Right lobe of liver (tissue), 6 donors: ENCODE results near the gene BICDL1. TPM values are rescaled to one million over a fixed set of nuclear protein-coding genes. Genes with fewer than 3 reads are reported as not detected.
A peak's percentile ranks its signal among the peaks of the same experiment; 100 is the strongest.

Experiments used
- ATAC-seq, 4 donors: fragments of 200-7000 bp; cut with Tn5 transposase; one replicate each; pipeline ENCODE4 v1.9.1; 2020; ENCODE audit warnings: mild to moderate bottlenecking in 4 of 4, moderate library complexity in 4 of 4
- DNase-seq, 3 donors: peaks; one replicate each; pipeline ENCODE4 v3.0.0-alpha.2; 2020
- H3K27ac ChIP-seq, 3 donors: fragments of 200-600 bp; one replicate each; pipeline ENCODE4 v1.8.0; 2022
- H3K27me3 ChIP-seq, 2 donors: fragments of 200-600 bp; one replicate each; pipeline ENCODE4 v1.8.0; 2022
- H3K36me3 ChIP-seq, 4 donors: fragments of 200-600 bp; sonication (generic) in 1 of 4; one replicate each; pipeline versions ENCODE4 v1.5.1 to v1.8.0; 2017 to 2022; ENCODE audit warnings: control low read depth in 1 of 4
- H3K4me1 ChIP-seq, 4 donors: fragments of 200-600 bp; sonication (generic) in 1 of 4; one replicate each; pipeline versions ENCODE4 v1.5.1 to v1.8.0; 2017 to 2022; ENCODE audit warnings: control low read depth in 1 of 4
- H3K4me3 ChIP-seq, 3 donors: fragments of 200-600 bp; one replicate each; pipeline ENCODE4 v1.8.0; 2022
- H3K9me3 ChIP-seq, 4 donors: fragments of 200-600 bp; sonication (generic) in 1 of 4; one replicate each; pipeline versions ENCODE4 v1.5.1 to v1.8.0; 2017 to 2022; ENCODE audit warnings: control low read depth in 1 of 4
- POLR2A ChIP-seq: fragments of 450-650 bp; IDR thresholded peaks from one replicate; pipeline ENCODE4 v1.6.1; 2017; ENCODE audit warnings: antibody characterized with exemption, mild to moderate bottlenecking
- WGBS: methylation state at CpG from one replicate; pipeline ENCODE4 v1.1.6; 2018; ENCODE audit warnings: low coverage, low lambda C conversion rate; ENCODE audit not compliant: insufficient coverage; ENCODE audit errors: missing lambda C conversion rate; 5-methylcytosine and 5-hydroxymethylcytosine counted together
- intact Hi-C, 2 donors: fragments of 100-400 bp; cut with DNase I; formaldehyde crosslinking; loops; one replicate each; pipeline versions ENCODE4 v1.11.2 to v1.14.1; 2022
- total RNA-seq, 6 experiments: library from RNA; depleted of rRNA in 2 of 6; stranded (reverse); fragments of >200 nt in 2 of 6; fragmentation: NEBNext Ultra II Directional in 3 of 6; extraction: Animal tissue kit (Norgen Biotek cat#: 25700) in 3 of 6; gene quantifications; one replicate each; pipeline versions ENCODE4 v1.1.0 to v1.2.4, GENCODE V29; 2016 to 2023
- TF ChIP-seq, protein P1 (sequence below), 4 donors: fragments of 200-600 bp in 3 of 4; fragments of 450-650 bp in 1 of 4; IDR thresholded peaks; one replicate each; pipeline versions ENCODE4 v1.5.1 to v1.8.0; 2016 to 2022; ENCODE audit warnings: antibody characterized with exemption in 4 of 4, mild to moderate bottlenecking in 2 of 4
- donor health status: DM: no; HTN: yes; CAD: no.
- donor health status: DM: no; HTN: no; CAD: no.
- donor health status: DM: no; HTN: no; CAD: no.
- donor health status: DM: no; HTN: yes; CAD: no.
- donor health status: DM: no; HTN: yes; CAD: no.

The BICDL1 gene
- total RNA-seq, 6 experiments from 2014 or later, result 1.5 to 13.0 (median 8.7) TPM

DNA sequence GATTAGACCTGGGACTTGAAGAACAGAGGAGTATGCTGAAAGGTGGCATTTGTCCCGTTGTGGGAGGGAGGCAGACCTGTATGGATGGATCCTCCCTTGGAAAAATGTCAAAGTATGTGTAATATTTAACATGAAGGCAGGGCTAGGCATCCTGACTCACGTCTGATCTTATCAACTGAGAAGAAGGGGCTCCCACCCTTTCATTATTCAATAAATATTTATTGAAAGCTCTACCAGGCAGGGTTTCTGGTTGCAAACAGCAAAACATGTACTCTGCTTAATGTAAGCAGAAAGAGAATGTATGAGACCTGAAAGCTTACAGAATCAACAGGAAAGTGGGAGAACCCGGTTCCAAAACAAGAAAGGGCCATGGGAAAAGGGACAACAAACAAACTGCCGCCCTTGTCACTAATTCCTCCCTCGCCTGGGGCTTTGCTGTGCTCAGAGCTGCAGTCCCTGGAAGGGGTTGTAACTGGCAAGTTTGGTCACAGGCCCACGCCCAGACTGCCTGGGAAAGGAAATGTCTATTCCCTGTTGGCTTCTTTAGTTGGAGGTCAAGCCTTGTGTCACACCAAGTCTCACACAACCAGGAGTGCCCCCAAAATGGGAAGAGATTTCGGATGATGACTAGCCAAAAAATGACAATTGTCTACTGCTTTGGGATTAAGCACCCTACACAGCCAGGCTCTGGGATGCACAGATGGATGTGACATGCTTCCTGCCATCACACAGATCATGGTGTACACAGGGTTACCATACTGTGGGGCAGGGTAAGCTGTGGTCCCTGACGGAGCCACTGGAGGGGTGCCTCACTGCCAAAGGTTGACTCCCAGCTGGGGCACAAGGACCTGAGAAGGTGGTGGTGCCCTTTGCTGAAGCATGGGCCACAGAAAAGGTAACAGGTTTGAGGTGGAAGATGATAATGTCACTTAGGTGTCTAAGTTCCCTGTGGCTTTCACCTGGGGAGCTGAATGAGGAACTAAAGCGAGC is 90.7 kb downstream of the BICDL1 start:
- TF ChIP-seq POLR2A, result no peak
- TF ChIP-seq, protein P1, sequence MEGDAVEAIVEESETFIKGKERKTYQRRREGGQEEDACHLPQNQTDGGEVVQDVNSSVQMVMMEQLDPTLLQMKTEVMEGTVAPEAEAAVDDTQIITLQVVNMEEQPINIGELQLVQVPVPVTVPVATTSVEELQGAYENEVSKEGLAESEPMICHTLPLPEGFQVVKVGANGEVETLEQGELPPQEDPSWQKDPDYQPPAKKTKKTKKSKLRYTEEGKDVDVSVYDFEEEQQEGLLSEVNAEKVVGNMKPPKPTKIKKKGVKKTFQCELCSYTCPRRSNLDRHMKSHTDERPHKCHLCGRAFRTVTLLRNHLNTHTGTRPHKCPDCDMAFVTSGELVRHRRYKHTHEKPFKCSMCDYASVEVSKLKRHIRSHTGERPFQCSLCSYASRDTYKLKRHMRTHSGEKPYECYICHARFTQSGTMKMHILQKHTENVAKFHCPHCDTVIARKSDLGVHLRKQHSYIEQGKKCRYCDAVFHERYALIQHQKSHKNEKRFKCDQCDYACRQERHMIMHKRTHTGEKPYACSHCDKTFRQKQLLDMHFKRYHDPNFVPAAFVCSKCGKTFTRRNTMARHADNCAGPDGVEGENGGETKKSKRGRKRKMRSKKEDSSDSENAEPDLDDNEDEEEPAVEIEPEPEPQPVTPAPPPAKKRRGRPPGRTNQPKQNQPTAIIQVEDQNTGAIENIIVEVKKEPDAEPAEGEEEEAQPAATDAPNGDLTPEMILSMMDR (IDR thresholded peaks at IDR 0.05), result no peak
- Histone ChIP-seq H3K4me1 (no peaks in the 10 kb centered on the region), H3K4me3 (no peak overlapping the region), H3K9me3 (no peaks in the 10 kb centered on the region), H3K27ac (no peak overlapping the region), H3K27me3 (no peaks in the 10 kb centered on the region), H3K36me3 (no peaks in the 10 kb centered on the region)
- DNase-seq, result peak in 1 of 3 donors; percentile 22
- ATAC-seq, result peak in 1 of 4 donors; percentile 67
- WGBS, result 70% methylated on average over 7 of the region's 9 CpGs
- intact Hi-C loops, result loop anchor here in 1 of 2 donors (10.0 kb wide), 1 partner anchor 135 kb away; no protein-coding TSS in a partner anchor

DNA sequence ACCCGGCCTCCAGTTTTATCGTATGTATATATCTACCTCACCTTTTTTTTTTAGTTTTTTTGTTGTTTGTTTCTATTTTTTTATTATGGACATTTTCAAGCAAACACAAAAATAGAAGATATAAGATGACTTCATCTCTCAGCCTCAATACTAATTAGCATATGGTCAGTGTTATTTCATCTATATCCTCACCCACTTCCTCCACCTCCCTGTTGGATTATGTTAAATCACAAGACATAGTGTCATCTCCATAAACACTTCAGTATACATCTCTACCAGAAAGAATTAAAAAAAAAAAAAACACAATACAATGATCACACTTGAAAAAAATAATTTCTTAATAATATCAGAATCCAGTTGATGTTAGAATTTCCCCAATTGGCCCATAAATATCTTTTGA is 92.6 kb downstream of the BICDL1 start:
- WGBS, result 100% methylated on average over 2 of the region's 2 CpGs
- Histone ChIP-seq H3K4me3 (no peak overlapping the region), H3K36me3 (no peaks in the 10 kb centered on the region), H3K4me1 (peaks cover 0 to 4% (median 0%) of the 10 kb centered on the region in 4 donors), H3K27ac (no peak overlapping the region), H3K9me3 (no peaks in the 10 kb centered on the region), H3K27me3 (no peaks in the 10 kb centered on the region)
- TF ChIP-seq, protein P1 (IDR thresholded peaks at IDR 0.05), result no peak
- no peak for TF ChIP-seq POLR2A
- intact Hi-C loops, result no loop called here
- DNase-seq (no peak), ATAC-seq (no peak)

DNA sequence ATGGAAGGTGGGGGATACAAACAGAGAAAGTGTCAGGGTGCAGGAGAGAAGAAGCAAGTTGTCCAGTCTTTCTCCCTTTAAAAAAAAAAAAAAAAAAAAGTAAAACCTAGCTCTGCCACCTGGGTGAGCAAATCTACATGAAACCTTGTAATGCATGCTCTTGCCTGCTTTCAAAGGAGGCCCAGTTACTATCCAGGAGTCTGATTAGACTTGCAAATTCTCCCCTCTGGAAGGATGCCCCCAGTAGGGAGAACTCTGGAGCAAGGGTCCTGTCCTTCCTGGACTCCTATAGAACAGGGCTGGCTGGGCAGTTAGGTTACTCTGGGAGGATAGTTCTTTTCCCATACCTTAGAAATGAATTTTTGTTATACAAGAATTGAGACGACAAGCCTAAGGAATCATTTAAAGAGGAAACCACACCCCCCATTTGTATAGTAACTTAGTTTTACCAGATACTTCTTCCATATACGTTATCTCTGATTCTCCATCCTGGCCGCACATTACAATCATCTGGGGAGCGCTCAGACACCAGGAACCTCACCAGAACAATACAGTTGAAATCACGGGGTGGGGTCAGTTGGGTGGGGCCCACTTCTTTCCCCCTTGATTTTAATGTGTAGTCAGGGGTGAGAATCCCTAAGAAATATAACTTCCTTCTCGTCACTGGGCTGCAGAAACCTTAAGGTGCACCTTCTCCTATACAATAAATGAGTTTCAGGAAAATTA is 97.0 kb downstream of the BICDL1 start:
- intact Hi-C loops, result no loop called here

More for the DNA sequence above, 97.0 kb downstream of the BICDL1 start:
- no peaks in the 10 kb centered on the region for H3K9me3 ChIP-seq
- no peak overlapping the region for H3K4me3 ChIP-seq
- DNase-seq (peak in 1 of 3 donors; percentile 16), ATAC-seq (no peak)
- H3K27me3 ChIP-seq, result no peaks in the 10 kb centered on the region
- 54% methylated on average over 6 of the region's 6 CpGs for WGBS
- peaks cover 0 to 9% (median 0%) of the 10 kb centered on the region in 4 donors for H3K4me1 ChIP-seq
- no peaks in the 10 kb centered on the region for H3K36me3 ChIP-seq
- H3K27ac ChIP-seq, result peak overlapping the region in 1 of 3 donors; percentile 41
- no peak for TF ChIP-seq POLR2A
- TF ChIP-seq, protein P1 (IDR thresholded peaks at IDR 0.05), result no peak
